ENCODE results near the gene RSBN1.

RSBN1 gene

GRCh38 chr1:113784104-113784779 lies 28.0 kb downstream of the RSBN1 start:
- CTCF ChIA-PET: no interaction called here
- no peak for DNase-seq (ENCODE audit: extremely low spot score)
- TF ChIP-seq NFRKB (IDR thresholded peaks at IDR 0.05) (no peak), SUZ12 (IDR thresholded peaks at IDR 0.05) (no peak), LEF1 (IDR thresholded peaks at IDR 0.05; ENCODE audit: borderline replicate concordance) (no peak), PKNOX1 (IDR thresholded peaks at IDR 0.05) (no peak), BHLHE40 (IDR thresholded peaks at IDR 0.05; ENCODE audit: borderline replicate concordance) (no peak), SP1 (IDR thresholded peaks at IDR 0.05) (no peak), HDGF (IDR thresholded peaks at IDR 0.05; ENCODE audit: borderline replicate concordance) (no peak)
- POLR2A ChIA-PET: interaction anchor here (1.1 to 2.3 kb wide), 2 partner anchors 26 to 28 kb away, joined by 3 to 7 read pairs; partner anchors contain the start of genes PHTF1 and RSBN1

GRCh38 chr1:113783254-113784103 lies 28.8 kb downstream of the RSBN1 start:
- ChIA-PET POLR2A (interaction anchor here (0.9 to 1.1 kb wide), 2 partner anchors 24 to 29 kb away, joined by 3 to 4 read pairs; partner anchors contain the start of genes PHTF1 and RSBN1), CTCF (no interaction called here)

GRCh38 chr1:113782406-113782805 lies 29.9 kb downstream of the RSBN1 start:
- CTCF ChIA-PET: no interaction called here

More at GRCh38 chr1:113783254-113784103, 28.8 kb downstream of the RSBN1 start:
- no peak for DNase-seq (ENCODE audit: extremely low spot score)
- TF ChIP-seq ARNT (IDR thresholded peaks at IDR 0.05): no peak
- no peak for TF ChIP-seq HDGF (IDR thresholded peaks at IDR 0.05; ENCODE audit: borderline replicate concordance)
- no peak for TF ChIP-seq TARDBP (IDR thresholded peaks at IDR 0.05)
- no peak for TF ChIP-seq ELF4 (IDR thresholded peaks at IDR 0.05)
- TF ChIP-seq L3MBTL2 (conservative IDR thresholded peaks at IDR 0.05): no peak
- TF ChIP-seq CTBP1 (IDR thresholded peaks at IDR 0.05; ENCODE audit: borderline replicate concordance): no peak
- no peak for TF ChIP-seq PKNOX1 (IDR thresholded peaks at IDR 0.05)
- no peak for TF ChIP-seq BHLHE40 (IDR thresholded peaks at IDR 0.05; ENCODE audit: borderline replicate concordance)
- no peak for TF ChIP-seq FOXA1 (IDR thresholded peaks at IDR 0.05)
- TF ChIP-seq LEF1 (IDR thresholded peaks at IDR 0.05; ENCODE audit: borderline replicate concordance): no peak

GRCh38 chr1:113780374-113781146 lies 31.7 kb downstream of the RSBN1 start:
- POLR2A ChIA-PET: interaction anchor here (1.1 kb wide), 1 partner anchor 150 kb away, joined by 3 read pairs; no protein-coding TSS in a partner anchor
- TF ChIP-seq TARDBP (IDR thresholded peaks at IDR 0.05) (no peak), FOXA1 (IDR thresholded peaks at IDR 0.05) (no peak), ARNT (IDR thresholded peaks at IDR 0.05) (no peak), ZNF384 (IDR thresholded peaks at IDR 0.05) (no peak), CTBP1 (IDR thresholded peaks at IDR 0.05; ENCODE audit: borderline replicate concordance) (no peak), PKNOX1 (IDR thresholded peaks at IDR 0.05) (no peak), FOXK2 (IDR thresholded peaks at IDR 0.05) (no peak), BHLHE40 (IDR thresholded peaks at IDR 0.05; ENCODE audit: borderline replicate concordance) (no peak), LEF1 (IDR thresholded peaks at IDR 0.05; ENCODE audit: borderline replicate concordance) (no peak), SP1 (IDR thresholded peaks at IDR 0.05) (no peak), HDGF (IDR thresholded peaks at IDR 0.05; ENCODE audit: borderline replicate concordance) (no peak), NFRKB (IDR thresholded peaks at IDR 0.05) (no peak)
- CTCF ChIA-PET: no interaction called here
- no peak for DNase-seq (ENCODE audit: extremely low spot score)

More at GRCh38 chr1:113782406-113782805, 29.9 kb downstream of the RSBN1 start:
- no peak for TF ChIP-seq ZNF384 (IDR thresholded peaks at IDR 0.05)
- no peak for TF ChIP-seq HDGF (IDR thresholded peaks at IDR 0.05; ENCODE audit: borderline replicate concordance)
- no peak for TF ChIP-seq TARDBP (IDR thresholded peaks at IDR 0.05)
- POLR2A ChIA-PET: no interaction called here
- no peak for DNase-seq (ENCODE audit: extremely low spot score)

- ChIA-PET CTCF (no interaction called here), POLR2A (no interaction called here)
- DNase-seq (ENCODE audit: extremely low spot score): no peak
- no peak for TF ChIP-seq FOXM1 (IDR thresholded peaks at IDR 0.05; ENCODE audit: borderline replicate concordance)
- TF ChIP-seq SP1 (IDR thresholded peaks at IDR 0.05): no peak
- no peak for TF ChIP-seq L3MBTL2 (conservative IDR thresholded peaks at IDR 0.05)
- TF ChIP-seq BHLHE40 (IDR thresholded peaks at IDR 0.05; ENCODE audit: borderline replicate concordance): no peak
- no peak for TF ChIP-seq TARDBP (IDR thresholded peaks at IDR 0.05)
- no peak for TF ChIP-seq FOXA1 (IDR thresholded peaks at IDR 0.05)
- no peak for TF ChIP-seq LEF1 (IDR thresholded peaks at IDR 0.05; ENCODE audit: borderline replicate concordance)
- no peak for TF ChIP-seq PKNOX1 (IDR thresholded peaks at IDR 0.05)
- no peak for TF ChIP-seq ZNF384 (IDR thresholded peaks at IDR 0.05)
- no peak for TF ChIP-seq HDGF (IDR thresholded peaks at IDR 0.05; ENCODE audit: borderline replicate concordance)
- no peak for TF ChIP-seq ELF4 (IDR thresholded peaks at IDR 0.05)
- TF ChIP-seq SUZ12 (IDR thresholded peaks at IDR 0.05): no peak
These were observed 32.7 kb downstream of the RSBN1 start for GRCh38 chr1:113779542-113779941.
